HG02610 (cell line): ENCODE results near the gene PRDM11.

Source experiments
- ATAC-seq: cut with Tn5 transposase; IDR thresholded peaks from one replicate; pipeline ENCODE4 v1.9.1; 2021; ENCODE audit warnings: mild to moderate bottlenecking, moderate library complexity; ENCODE audit not compliant: unreplicated experiment

PRDM11 gene

GRCh38 chr11:45157247-45158209, 11.1 kb downstream of the PRDM11 start:
- ATAC-seq, result no peak

- ATAC-seq, result no peak
Measured at GRCh38 chr11:45158210-45158731, 11.8 kb downstream of the PRDM11 start.

GRCh38 chr11:45158891-45159605, 12.6 kb downstream of the PRDM11 start:
- no peak for ATAC-seq

- no peak for ATAC-seq
Measured at GRCh38 chr11:45159781-45160365, 13.4 kb downstream of the PRDM11 start.

GRCh38 chr11:45161252-45162063, 15.0 kb downstream of the PRDM11 start:
- ATAC-seq, result no peak

GRCh38 chr11:45162064-45162375, 15.6 kb downstream of the PRDM11 start:
- ATAC-seq, result no peak

GRCh38 chr11:45162916-45163879, 16.8 kb downstream of the PRDM11 start:
- ATAC-seq, result no peak

GRCh38 chr11:45163956-45164575, 17.6 kb downstream of the PRDM11 start:
- no peak for ATAC-seq

GRCh38 chr11:45165386-45165785, 18.9 kb downstream of the PRDM11 start:
- ATAC-seq, result no peak

- ATAC-seq, result no peak
Measured at GRCh38 chr11:45165806-45166603, 19.6 kb downstream of the PRDM11 start.

GRCh38 chr11:45166604-45166897, 20.1 kb downstream of the PRDM11 start:
- ATAC-seq, result no peak

GRCh38 chr11:45167283-45167682, 20.8 kb downstream of the PRDM11 start:
- ATAC-seq, result no peak

GRCh38 chr11:45168366-45169130, 22.1 kb downstream of the PRDM11 start:
- no peak for ATAC-seq

- no peak for ATAC-seq
Measured at GRCh38 chr11:45169310-45170072, 23.1 kb downstream of the PRDM11 start.

- ATAC-seq, result no peak
Measured at GRCh38 chr11:45170484-45170883, 24.0 kb downstream of the PRDM11 start.

GRCh38 chr11:45171550-45171949, 25.1 kb downstream of the PRDM11 start:
- ATAC-seq, result no peak

GRCh38 chr11:45173064-45173463, 26.6 kb downstream of the PRDM11 start:
- ATAC-seq, result no peak
